Measurements from ENCODE around the gene ZDHHC12.
A peak's percentile ranks its signal among the peaks of the same experiment; 100 is the strongest.

Gene ZDHHC12

GRCh38 chr9:128722380-128723351 is 1.3 kb downstream of the ZDHHC12 start:
- DNase-seq = no peak

GRCh38 chr9:128721487-128722010 is 2.4 kb downstream of the ZDHHC12 start:
- Mint-ChIP-seq H3K9me3 (no peaks in the 10 kb centered on the region), H3K27ac (no peak overlapping the region), H3K4me3 (peak overlapping the region; percentile 13 to 35), H3K27me3 (no peaks in the 10 kb centered on the region), H3K4me1 (peaks cover 27 to 38% of the 10 kb centered on the region in 2 donors), H3K36me3 (peaks cover 32 to 39% of the 10 kb centered on the region in 2 donors)
- DNase-seq = no peak
- no peak for ATAC-seq (replicated peaks)

More at GRCh38 chr9:128722380-128723351, 1.3 kb downstream of the ZDHHC12 start:
- no peak for ATAC-seq (replicated peaks)
- peak overlapping the region; percentile 95 for H3K27ac Mint-ChIP-seq
- H3K4me3 Mint-ChIP-seq = peak overlapping the region; percentile 92 to 94
- no peaks in the 10 kb centered on the region for H3K27me3 Mint-ChIP-seq
- H3K4me1 Mint-ChIP-seq = peaks cover 29 to 43% of the 10 kb centered on the region in 2 donors
- peaks cover 33 to 43% of the 10 kb centered on the region in 2 donors for H3K36me3 Mint-ChIP-seq
- H3K9me3 Mint-ChIP-seq = no peaks in the 10 kb centered on the region

- no peaks in the 10 kb centered on the region for H3K27me3 Mint-ChIP-seq
- peaks cover 25 to 38% of the 10 kb centered on the region in 2 donors for H3K4me1 Mint-ChIP-seq
- peak overlapping the region; percentile 38 for H3K27ac Mint-ChIP-seq
- H3K9me3 Mint-ChIP-seq = no peaks in the 10 kb centered on the region
- ATAC-seq (replicated peaks) = no peak
- H3K36me3 Mint-ChIP-seq = peaks cover 30 to 39% of the 10 kb centered on the region in 2 donors
- DNase-seq = no peak
- no peak overlapping the region for H3K4me3 Mint-ChIP-seq
Observed at GRCh38 chr9:128720841-128721486, 3.0 kb downstream of the ZDHHC12 start.

GRCh38 chr9:128719919-128720605 is 3.9 kb downstream of the ZDHHC12 start:
- ATAC-seq (replicated peaks) (no peak), DNase-seq (no peak)
- peaks cover 21 to 35% of the 10 kb centered on the region in 2 donors for H3K4me1 Mint-ChIP-seq
- peak overlapping the region; percentile 56 for H3K27ac Mint-ChIP-seq
- no peak overlapping the region for H3K4me3 Mint-ChIP-seq
- H3K27me3 Mint-ChIP-seq = no peaks in the 10 kb centered on the region
- H3K36me3 Mint-ChIP-seq = peaks cover 30 to 42% of the 10 kb centered on the region in 2 donors
- H3K9me3 Mint-ChIP-seq = no peaks in the 10 kb centered on the region

GRCh38 chr9:128718475-128718874 is 5.5 kb downstream of the ZDHHC12 start:
- peaks cover 14 to 25% of the 10 kb centered on the region in 2 donors for H3K4me1 Mint-ChIP-seq
- H3K27me3 Mint-ChIP-seq = no peaks in the 10 kb centered on the region
- no peaks in the 10 kb centered on the region for H3K9me3 Mint-ChIP-seq
- H3K27ac Mint-ChIP-seq = no peak overlapping the region
- H3K4me3 Mint-ChIP-seq = no peak overlapping the region
- H3K36me3 Mint-ChIP-seq = peaks cover 40 to 46% of the 10 kb centered on the region in 2 donors
- no peak for DNase-seq
- no peak for ATAC-seq (replicated peaks)

GRCh38 chr9:128718047-128718446 is 5.9 kb downstream of the ZDHHC12 start:
- Mint-ChIP-seq H3K27me3 (no peaks in the 10 kb centered on the region), H3K9me3 (no peaks in the 10 kb centered on the region), H3K4me1 (peaks cover 14 to 22% of the 10 kb centered on the region in 2 donors), H3K4me3 (no peak overlapping the region), H3K36me3 (peaks cover 40 to 46% of the 10 kb centered on the region in 2 donors), H3K27ac (no peak overlapping the region)
- DNase-seq (no peak), ATAC-seq (replicated peaks) (no peak)

GRCh38 chr9:128716581-128717254 is 7.2 kb downstream of the ZDHHC12 start:
- peak in 1 of 2 donors; percentile 9 for ATAC-seq (replicated peaks)
- H3K27ac Mint-ChIP-seq = peak overlapping the region; percentile 38
- no peak for DNase-seq
- H3K27me3 Mint-ChIP-seq = no peaks in the 10 kb centered on the region
- H3K4me1 Mint-ChIP-seq = peaks cover 2 to 8% of the 10 kb centered on the region in 2 donors
- H3K9me3 Mint-ChIP-seq = no peaks in the 10 kb centered on the region
- no peak overlapping the region for H3K4me3 Mint-ChIP-seq
- peaks cover 35 to 41% of the 10 kb centered on the region in 2 donors for H3K36me3 Mint-ChIP-seq

GRCh38 chr9:128715436-128715750 is 8.5 kb downstream of the ZDHHC12 start:
- ATAC-seq (replicated peaks) (no peak), DNase-seq (no peak)
- Mint-ChIP-seq H3K27ac (no peak overlapping the region), H3K4me3 (no peak overlapping the region), H3K9me3 (no peaks in the 10 kb centered on the region), H3K27me3 (no peaks in the 10 kb centered on the region), H3K36me3 (peaks cover 26 to 29% of the 10 kb centered on the region in 2 donors), H3K4me1 (no peaks in the 10 kb centered on the region)

- peaks cover 24 to 27% of the 10 kb centered on the region in 2 donors for H3K36me3 Mint-ChIP-seq
- H3K4me1 Mint-ChIP-seq = no peaks in the 10 kb centered on the region
- no peaks in the 10 kb centered on the region for H3K9me3 Mint-ChIP-seq
- DNase-seq (no peak), ATAC-seq (replicated peaks) (no peak)
- H3K27me3 Mint-ChIP-seq = no peaks in the 10 kb centered on the region
- H3K4me3 Mint-ChIP-seq = no peak overlapping the region
- peak overlapping the region; percentile 31 for H3K27ac Mint-ChIP-seq
Observed at GRCh38 chr9:128714586-128715435, 9.1 kb downstream of the ZDHHC12 start.

- no peak for ATAC-seq (replicated peaks)
- no peaks in the 10 kb centered on the region for H3K27me3 Mint-ChIP-seq
- peaks cover 21 to 23% of the 10 kb centered on the region in 2 donors for H3K36me3 Mint-ChIP-seq
- H3K4me3 Mint-ChIP-seq = no peak overlapping the region
- no peak for DNase-seq
- no peak overlapping the region for H3K27ac Mint-ChIP-seq
- H3K4me1 Mint-ChIP-seq = no peaks in the 10 kb centered on the region
- no peaks in the 10 kb centered on the region for H3K9me3 Mint-ChIP-seq
Observed at GRCh38 chr9:128713941-128714573, 9.9 kb downstream of the ZDHHC12 start.

GRCh38 chr9:128713411-128713780 is 10.5 kb downstream of the ZDHHC12 start:
- ATAC-seq (replicated peaks) = no peak
- H3K9me3 Mint-ChIP-seq = no peaks in the 10 kb centered on the region

GRCh38 chr9:128712451-128713410 is 11.2 kb downstream of the ZDHHC12 start:
- DNase-seq (no peak), ATAC-seq (replicated peaks) (no peak)
- Mint-ChIP-seq H3K4me3 (no peak overlapping the region), H3K27me3 (no peaks in the 10 kb centered on the region), H3K9me3 (no peaks in the 10 kb centered on the region), H3K27ac (no peak overlapping the region), H3K36me3 (peaks cover 19% of the 10 kb centered on the region in 2 donors), H3K4me1 (no peaks in the 10 kb centered on the region)

More at GRCh38 chr9:128713411-128713780, 10.5 kb downstream of the ZDHHC12 start:
- no peak overlapping the region for H3K27ac Mint-ChIP-seq
- H3K4me3 Mint-ChIP-seq = no peak overlapping the region
- peaks cover 21 to 23% of the 10 kb centered on the region in 2 donors for H3K36me3 Mint-ChIP-seq
- H3K27me3 Mint-ChIP-seq = no peaks in the 10 kb centered on the region
- DNase-seq = no peak
- no peaks in the 10 kb centered on the region for H3K4me1 Mint-ChIP-seq

Data from stimulated activated naive B cell treated with anti-CD40 and anti-IgM and Interleukin-4, amounts not matched to agents 10 μg/mL and 1 μg/mL and 100 μg/mL, for 72 hours (primary cell).